Thymus (tissue), 11 donors: Measurements from ENCODE around the gene RASGEF1C. TPM values are rescaled to one million over a fixed set of nuclear protein-coding genes. Genes with fewer than 3 reads are reported as not detected.

ENCODE experiments used
- DNase-seq, 9 donors: peaks; one replicate each; pipeline ENCODE4 v3.0.0-alpha.2; 2013; ENCODE audit warnings: low spot score in 9 of 9, low read depth in 6 of 9, missing footprints in 1 of 9
- H3K27ac ChIP-seq, 2 donors: one replicate each; pipeline ENCODE4 v1.5.1; 2013; ENCODE audit warnings: control low read depth in 1 of 2, low read depth in 1 of 2, low read length in 1 of 2, mild to moderate bottlenecking in 1 of 2, moderate library complexity in 1 of 2
- H3K27me3 ChIP-seq, 2 donors: one replicate each; pipeline ENCODE4 v1.5.1; 2013; ENCODE audit warnings: low read length in 1 of 2; ENCODE audit not compliant: control insufficient read depth in 2 of 2, insufficient read depth in 1 of 2
- H3K36me3 ChIP-seq, 2 donors: one replicate each; pipeline ENCODE4 v1.5.1; 2013; ENCODE audit warnings: low read length in 1 of 2, mild to moderate bottlenecking in 1 of 2, moderate library complexity in 1 of 2; ENCODE audit not compliant: control insufficient read depth in 2 of 2, insufficient read depth in 2 of 2
- H3K4me1 ChIP-seq, 2 donors: one replicate each; pipeline ENCODE4 v1.5.1; 2013; ENCODE audit warnings: low read length in 2 of 2; ENCODE audit not compliant: control insufficient read depth in 2 of 2, insufficient read depth in 2 of 2
- H3K4me3 ChIP-seq, 2 donors: one replicate each; pipeline ENCODE4 v1.5.1; 2013; ENCODE audit warnings: low read length in 2 of 2, control low read depth in 1 of 2, mild to moderate bottlenecking in 1 of 2
- H3K9me3 ChIP-seq, 2 donors: one replicate each; pipeline ENCODE4 v1.5.1; 2013; ENCODE audit warnings: low read length in 1 of 2, mild to moderate bottlenecking in 1 of 2; ENCODE audit not compliant: control insufficient read depth in 2 of 2, insufficient read depth in 1 of 2
- WGBS: extraction: QIAGEN DNeasy Blood & Tissue Kit; methylation state at CpG from one replicate; pipeline ENCODE4 v1.1.7; 2013; 5-methylcytosine and 5-hydroxymethylcytosine counted together
- polyA plus RNA-seq: library from polyadenylated mRNA; stranded (reverse); fragments of 200-250 nt; gene quantifications from one replicate; pipeline ENCODE4 v1.2.3, GENCODE V29; 2013
- total RNA-seq: library from RNA; stranded (reverse); fragments of 120-200 nt; gene quantifications from one replicate; pipeline ENCODE4 v1.2.4, GENCODE V29; 2013
- donor health status: healthy.

Gene RASGEF1C
- total and polyA plus RNA-seq, 2 donors: 0.11 TPM; not detected in 1

DNA sequence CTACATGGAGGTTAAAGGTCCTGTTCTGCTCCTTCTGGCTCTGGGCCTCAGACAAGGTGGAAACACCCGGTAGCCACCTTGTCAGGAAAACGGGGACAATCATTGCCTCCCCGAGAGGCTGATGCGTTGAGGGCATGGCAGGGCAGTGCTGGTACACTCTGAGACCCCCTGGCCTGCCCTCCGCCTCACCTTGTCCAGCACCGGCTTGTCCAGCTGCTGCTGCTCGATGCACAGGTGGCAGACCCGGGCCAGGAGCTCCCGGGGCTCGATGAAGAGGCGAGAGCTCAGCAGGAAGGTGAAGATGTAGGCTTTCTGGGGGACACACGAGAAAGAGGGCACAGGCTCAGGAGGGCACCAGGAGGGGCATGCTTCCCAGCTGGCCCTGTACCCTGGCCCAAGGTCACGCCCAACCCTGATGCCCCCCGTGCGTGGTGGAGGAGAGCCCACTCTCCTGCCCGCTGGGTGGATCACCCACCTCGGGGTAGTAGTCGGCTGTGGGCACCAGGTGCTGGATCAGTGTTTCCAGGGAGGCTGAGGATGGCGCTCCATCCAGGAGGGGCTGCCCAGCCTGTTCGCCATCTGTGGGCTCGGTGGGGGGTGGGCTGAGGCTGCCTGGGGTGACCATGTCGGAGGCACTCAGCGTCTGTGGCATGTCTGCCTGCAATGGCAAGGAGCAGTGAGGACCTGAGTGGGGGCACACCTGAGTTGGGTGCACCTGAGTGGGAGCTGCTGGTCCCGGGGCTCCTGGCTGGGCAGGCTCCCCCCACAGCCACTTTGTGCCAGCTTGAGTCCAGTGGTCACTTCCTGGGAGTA, 71.4 kb downstream of the RASGEF1C start:
- no peaks in the 10 kb centered on the region for H3K27me3 ChIP-seq
- 96% methylated on average over 24 of the region's 24 CpGs for whole genome bisulfite sequencing
- no peak overlapping the region for H3K4me3 ChIP-seq
- no peak for DNase-seq
- H3K36me3 ChIP-seq: no peaks in the 10 kb centered on the region
- H3K27ac ChIP-seq: no peak overlapping the region
- H3K4me1 ChIP-seq: no peaks in the 10 kb centered on the region
- no peaks in the 10 kb centered on the region for H3K9me3 ChIP-seq

DNA sequence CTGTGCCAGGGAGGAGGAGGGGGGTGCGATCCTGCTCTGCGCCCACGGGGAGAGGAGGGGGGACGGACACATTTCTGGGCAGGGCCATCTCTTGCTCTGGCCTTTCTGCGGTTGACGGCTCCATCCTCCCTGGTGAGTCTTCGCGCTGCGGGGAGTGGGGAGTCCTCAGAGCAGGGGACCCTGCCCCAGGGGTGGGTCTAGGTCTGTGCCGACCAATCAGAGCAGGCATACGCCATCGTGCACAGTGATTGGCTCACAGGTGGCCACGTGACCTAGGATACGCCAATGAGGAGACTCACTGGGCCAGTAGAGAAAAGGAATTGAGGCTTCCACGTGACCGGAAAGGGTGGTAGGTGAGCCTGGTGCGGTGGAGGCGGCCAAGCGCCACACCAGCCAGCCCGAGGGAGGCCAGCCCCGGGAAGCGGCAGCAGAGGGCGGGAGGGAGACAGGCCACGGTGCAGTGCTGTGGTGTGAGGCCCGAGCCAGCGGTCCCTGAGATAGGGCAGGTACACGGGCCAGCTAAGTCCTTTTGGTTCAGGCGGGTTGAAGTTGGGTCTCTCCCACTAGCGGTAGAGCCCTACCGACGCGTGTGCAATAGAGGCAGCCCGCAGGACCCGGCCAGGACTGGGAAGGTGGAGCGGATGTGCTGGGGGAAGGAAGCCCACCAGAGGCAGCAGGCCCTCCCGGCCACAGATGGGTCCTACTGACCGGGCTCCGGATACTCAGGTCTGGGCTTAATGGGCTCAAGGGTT, 72.2 kb downstream of the RASGEF1C start:
- DNase-seq: no peak
- 94% methylated on average over 38 of the region's 38 CpGs for WGBS
- H3K4me1 ChIP-seq: no peaks in the 10 kb centered on the region

DNA sequence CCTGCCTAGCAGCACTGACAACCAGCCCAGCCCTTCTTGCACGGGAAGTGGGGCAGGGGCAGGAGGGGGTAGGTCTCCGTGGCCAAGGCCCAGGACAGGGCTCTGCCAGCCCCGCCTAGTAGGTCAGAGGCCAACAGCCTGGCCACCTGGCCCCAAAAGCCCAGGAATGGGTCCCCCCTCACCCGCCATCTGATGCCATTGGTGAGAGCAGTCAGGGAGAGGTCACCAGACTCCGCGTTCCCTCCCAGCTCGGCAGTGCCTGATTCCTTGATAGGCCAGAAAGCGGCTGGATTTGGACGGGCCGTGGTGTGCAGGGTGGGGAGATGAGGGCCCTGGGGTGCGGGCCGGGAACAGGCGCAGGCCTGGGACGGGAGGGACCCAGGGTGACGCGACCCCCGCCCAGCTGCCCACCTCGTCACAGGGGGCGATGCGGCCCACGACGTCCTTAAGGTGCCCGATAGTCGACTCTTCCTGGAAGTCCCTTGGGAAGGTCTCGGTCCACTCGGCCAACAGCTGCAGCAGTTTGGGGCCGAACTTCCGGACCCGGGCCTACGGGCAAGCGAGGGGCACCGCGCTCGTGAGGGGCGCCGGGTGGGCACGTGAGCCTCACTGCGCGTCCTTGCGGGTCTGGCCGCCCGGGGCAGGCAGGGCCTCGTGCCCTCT, 72.9 kb downstream of the RASGEF1C start:
- H3K27ac ChIP-seq: no peak overlapping the region
- WGBS: 97% methylated on average over 43 of the region's 43 CpGs
- H3K36me3 ChIP-seq: no peaks in the 10 kb centered on the region
- H3K27me3 ChIP-seq: no peaks in the 10 kb centered on the region
- no peak overlapping the region for H3K4me3 ChIP-seq
- no peaks in the 10 kb centered on the region for H3K4me1 ChIP-seq
- no peaks in the 10 kb centered on the region for H3K9me3 ChIP-seq
- no peak for DNase-seq

More for the DNA sequence above, 72.2 kb downstream of the RASGEF1C start:
- H3K27ac ChIP-seq: no peak overlapping the region
- no peaks in the 10 kb centered on the region for H3K36me3 ChIP-seq
- no peaks in the 10 kb centered on the region for H3K27me3 ChIP-seq
- no peak overlapping the region for H3K4me3 ChIP-seq
- H3K9me3 ChIP-seq: no peaks in the 10 kb centered on the region

DNA sequence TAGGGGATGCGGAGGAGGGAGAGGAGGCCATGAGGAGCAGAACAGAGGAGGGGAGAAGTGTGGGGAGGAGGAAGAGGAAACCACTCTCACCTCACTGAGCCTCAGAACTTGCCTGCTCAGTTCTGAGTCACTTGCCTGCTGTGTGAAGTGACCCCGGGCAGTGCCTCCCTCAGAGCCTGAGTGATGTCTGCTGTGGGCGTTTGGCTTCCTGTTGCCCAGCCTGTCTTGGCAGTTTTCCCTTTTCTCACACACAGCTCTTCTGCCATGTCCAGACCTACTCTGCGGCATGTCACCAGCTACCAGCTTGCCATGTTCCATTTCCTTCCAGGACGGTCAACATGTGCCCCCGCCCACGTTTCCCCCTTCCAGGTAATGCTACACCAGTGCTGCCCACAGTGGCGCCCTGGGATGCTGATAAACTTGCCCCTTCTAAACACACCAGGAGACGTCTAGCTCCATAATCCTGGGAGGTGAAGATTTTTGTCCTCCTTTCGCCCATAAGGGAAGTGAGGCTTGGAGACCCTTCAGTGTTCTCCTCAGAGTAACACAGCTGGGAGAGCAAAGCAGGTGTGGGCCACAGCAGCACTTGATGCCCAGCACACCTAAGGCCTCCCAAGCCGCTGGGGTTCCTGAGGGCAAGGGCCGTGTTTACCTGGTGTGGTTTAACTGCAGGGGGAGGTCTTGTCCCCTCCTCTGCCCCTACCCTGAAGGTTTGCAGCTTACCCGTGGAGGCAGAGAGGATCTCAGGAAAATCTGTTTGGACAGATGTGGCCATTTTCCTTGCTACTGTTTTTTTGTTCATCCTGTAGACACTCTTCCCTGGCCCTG, 73.7 kb downstream of the RASGEF1C start:
- H3K4me1 ChIP-seq: no peaks in the 10 kb centered on the region
- H3K27ac ChIP-seq: no peak overlapping the region
- DNase-seq: no peak
- no peak overlapping the region for H3K4me3 ChIP-seq
- WGBS: 47% methylated on average over 13 of the region's 13 CpGs
- no peaks in the 10 kb centered on the region for H3K36me3 ChIP-seq
- H3K9me3 ChIP-seq: no peaks in the 10 kb centered on the region
- no peaks in the 10 kb centered on the region for H3K27me3 ChIP-seq

DNA sequence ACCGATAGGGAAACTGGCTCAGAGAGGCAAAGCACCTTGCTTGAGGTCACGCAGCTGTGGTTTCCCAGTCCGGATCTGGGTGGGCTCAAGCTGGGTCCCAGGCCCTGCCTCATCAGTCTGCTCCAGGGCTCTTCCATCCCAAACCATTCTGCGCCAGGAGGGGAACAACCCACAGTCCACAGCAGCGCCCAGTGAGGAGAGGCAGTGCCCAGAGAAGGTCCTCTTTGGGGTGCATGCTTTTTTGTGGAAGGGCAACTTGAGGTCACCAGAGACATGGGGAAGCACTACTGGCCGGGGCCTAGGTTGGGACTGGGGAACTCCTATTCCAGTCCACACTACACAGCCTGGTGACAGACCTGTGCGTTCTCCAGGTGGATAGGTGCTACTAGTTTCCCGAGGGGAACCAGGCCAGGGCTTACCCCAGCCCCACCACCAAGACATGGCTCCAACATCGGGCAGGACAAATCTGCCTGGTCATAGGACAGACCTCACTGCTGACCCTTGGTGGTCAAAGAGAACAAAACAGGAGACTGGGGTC, 75.0 kb downstream of the RASGEF1C start:
- no peaks in the 10 kb centered on the region for H3K4me1 ChIP-seq
- H3K27ac ChIP-seq: no peak overlapping the region
- no peaks in the 10 kb centered on the region for H3K36me3 ChIP-seq
- no peak overlapping the region for H3K4me3 ChIP-seq
- no peaks in the 10 kb centered on the region for H3K27me3 ChIP-seq
- 94% methylated on average over 9 of the region's 9 CpGs for WGBS
- no peak for DNase-seq
- H3K9me3 ChIP-seq: no peaks in the 10 kb centered on the region

- no peaks in the 10 kb centered on the region for H3K4me1 ChIP-seq
- H3K9me3 ChIP-seq: no peaks in the 10 kb centered on the region
- WGBS: 97% methylated on average over 4 of the region's 4 CpGs
- no peak for DNase-seq
- H3K27me3 ChIP-seq: no peaks in the 10 kb centered on the region
- no peak overlapping the region for H3K4me3 ChIP-seq
- H3K36me3 ChIP-seq: no peaks in the 10 kb centered on the region
- H3K27ac ChIP-seq: no peak overlapping the region
Measured at GRCh38 chr5:180133551-180133950, 75.5 kb downstream of the RASGEF1C start.

GRCh38 chr5:180133060-180133459, 76.0 kb downstream of the RASGEF1C start:
- Histone ChIP-seq H3K4me1 (no peaks in the 10 kb centered on the region), H3K36me3 (no peaks in the 10 kb centered on the region), H3K27me3 (no peaks in the 10 kb centered on the region), H3K9me3 (no peaks in the 10 kb centered on the region), H3K27ac (no peak overlapping the region), H3K4me3 (no peak overlapping the region)
- no peak for DNase-seq
- WGBS: 95% methylated on average over 9 of the region's 9 CpGs

GRCh38 chr5:180130876-180131740, 77.9 kb downstream of the RASGEF1C start:
- Histone ChIP-seq H3K36me3 (no peaks in the 10 kb centered on the region), H3K9me3 (no peaks in the 10 kb centered on the region), H3K4me3 (no peak overlapping the region), H3K4me1 (no peaks in the 10 kb centered on the region), H3K27ac (no peak overlapping the region), H3K27me3 (peaks cover 0 to 6% of the 10 kb centered on the region in 2 donors)
- 91% methylated on average over 26 of the region's 26 CpGs for WGBS
- no peak for DNase-seq
